ENCODE data around the gene LRP6. TPM values are rescaled to one million over a fixed set of nuclear protein-coding genes. Genes with fewer than 3 reads are reported as not detected.
"Not testable (repeated sequence)": the region's sequence is repeated elsewhere in the genome, so short reads cannot be mapped to it uniquely, and the experiment has no call there.

Gene LRP6
- total and polyA plus RNA-seq, 4 donors, result 9.4 to 125 (median 26.8) TPM

DNA sequence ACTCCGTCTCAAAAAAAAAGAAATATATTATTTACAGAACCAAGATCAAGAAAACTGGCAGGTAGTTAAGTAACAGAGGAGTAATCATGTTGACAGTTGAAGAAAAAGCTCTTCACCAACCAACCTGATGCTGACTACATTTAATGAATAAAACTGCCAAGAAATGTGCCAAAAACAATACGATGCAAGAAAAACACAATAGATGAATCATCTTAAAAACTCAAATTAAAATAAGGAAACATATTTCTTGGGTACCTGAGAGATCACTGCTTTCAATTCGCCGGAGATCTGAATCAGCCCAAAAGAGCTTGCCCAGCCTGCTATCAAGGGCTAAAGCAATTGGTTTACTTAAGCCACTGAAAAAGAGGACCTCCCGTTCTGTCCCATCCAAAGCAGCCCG lies 119.7 kb downstream of the LRP6 start:
- H3K9me3 ChIP-seq (ENCODE audit: control insufficient read depth in 4 of 4, insufficient read depth in 3 of 4, low read length in 3 of 4), result no peaks in the 10 kb centered on the region
- no peak overlapping the region for H3K9ac ChIP-seq (ENCODE audit: insufficient read depth in 1 of 2, low read length in 2 of 2)
- 94 to 95% methylated on average over 6 of the region's 6 CpGs for WGBS, 2 donors
- no peak overlapping the region for H3K4me3 ChIP-seq
- H3K36me3 ChIP-seq (ENCODE audit: control insufficient read depth in 4 of 4, insufficient read depth in 4 of 4, low read length in 4 of 4), result peaks cover 5 to 34% (median 20%) of the 10 kb centered on the region in 4 donors
- ATAC-seq (ENCODE audit: insufficient read depth, low FRiP score) (no peak), DNase-seq (no peak)
- H3K27me3 ChIP-seq (ENCODE audit: control insufficient read depth in 3 of 3, insufficient read depth in 3 of 3, low read length in 2 of 3), result no peaks in the 10 kb centered on the region
- TF ChIP-seq, protein P1, sequence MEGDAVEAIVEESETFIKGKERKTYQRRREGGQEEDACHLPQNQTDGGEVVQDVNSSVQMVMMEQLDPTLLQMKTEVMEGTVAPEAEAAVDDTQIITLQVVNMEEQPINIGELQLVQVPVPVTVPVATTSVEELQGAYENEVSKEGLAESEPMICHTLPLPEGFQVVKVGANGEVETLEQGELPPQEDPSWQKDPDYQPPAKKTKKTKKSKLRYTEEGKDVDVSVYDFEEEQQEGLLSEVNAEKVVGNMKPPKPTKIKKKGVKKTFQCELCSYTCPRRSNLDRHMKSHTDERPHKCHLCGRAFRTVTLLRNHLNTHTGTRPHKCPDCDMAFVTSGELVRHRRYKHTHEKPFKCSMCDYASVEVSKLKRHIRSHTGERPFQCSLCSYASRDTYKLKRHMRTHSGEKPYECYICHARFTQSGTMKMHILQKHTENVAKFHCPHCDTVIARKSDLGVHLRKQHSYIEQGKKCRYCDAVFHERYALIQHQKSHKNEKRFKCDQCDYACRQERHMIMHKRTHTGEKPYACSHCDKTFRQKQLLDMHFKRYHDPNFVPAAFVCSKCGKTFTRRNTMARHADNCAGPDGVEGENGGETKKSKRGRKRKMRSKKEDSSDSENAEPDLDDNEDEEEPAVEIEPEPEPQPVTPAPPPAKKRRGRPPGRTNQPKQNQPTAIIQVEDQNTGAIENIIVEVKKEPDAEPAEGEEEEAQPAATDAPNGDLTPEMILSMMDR (IDR thresholded peaks at IDR 0.05; ENCODE audit: control extremely low read depth, extremely low read depth), result no peak
- no peak overlapping the region for H3K27ac ChIP-seq (ENCODE audit: low read depth in 1 of 2, low read length in 1 of 2)
- no peaks in the 10 kb centered on the region for H3K4me1 ChIP-seq (ENCODE audit: control insufficient read depth in 5 of 5, insufficient read depth in 5 of 5, low read length in 5 of 5)

DNA sequence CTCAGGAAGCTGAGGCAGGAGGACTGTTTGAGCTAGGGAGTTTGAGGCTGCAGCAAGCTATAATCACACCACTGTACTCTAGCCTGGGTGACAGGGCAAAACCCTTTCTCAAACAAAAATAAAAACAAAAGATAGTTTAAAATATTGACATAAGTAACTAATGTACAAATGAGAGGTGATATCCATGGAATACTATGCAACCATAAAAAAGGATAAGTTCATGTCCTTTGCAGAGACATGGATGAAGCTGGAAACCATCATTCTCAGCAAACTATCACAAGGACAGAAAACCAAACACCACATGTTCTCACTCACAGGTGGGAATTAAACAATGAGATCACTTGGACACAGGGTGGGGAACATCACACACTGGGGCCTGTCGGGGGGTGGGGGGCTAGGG lies 122.3 kb downstream of the LRP6 start:
- not testable (repeated sequence) for ATAC-seq (ENCODE audit: insufficient read depth, low FRiP score); H3K4me1 ChIP-seq (ENCODE audit: control insufficient read depth in 5 of 5, insufficient read depth in 5 of 5, low read length in 5 of 5); H3K9ac ChIP-seq (ENCODE audit: insufficient read depth in 1 of 2, low read length in 2 of 2); H3K9me3 ChIP-seq (ENCODE audit: control insufficient read depth in 4 of 4, insufficient read depth in 3 of 4, low read length in 3 of 4); H3K4me3 ChIP-seq; H3K27me3 ChIP-seq (ENCODE audit: control insufficient read depth in 3 of 3, insufficient read depth in 3 of 3, low read length in 2 of 3); H3K27ac ChIP-seq (ENCODE audit: low read depth in 1 of 2, low read length in 1 of 2); DNase-seq
- 58 to 75% methylated on average over 1 of the region's 1 CpG for WGBS, 2 donors
- peaks cover 7 to 28% (median 14%) of the 10 kb centered on the region in 4 donors for H3K36me3 ChIP-seq (ENCODE audit: control insufficient read depth in 4 of 4, insufficient read depth in 4 of 4, low read length in 4 of 4)

DNA sequence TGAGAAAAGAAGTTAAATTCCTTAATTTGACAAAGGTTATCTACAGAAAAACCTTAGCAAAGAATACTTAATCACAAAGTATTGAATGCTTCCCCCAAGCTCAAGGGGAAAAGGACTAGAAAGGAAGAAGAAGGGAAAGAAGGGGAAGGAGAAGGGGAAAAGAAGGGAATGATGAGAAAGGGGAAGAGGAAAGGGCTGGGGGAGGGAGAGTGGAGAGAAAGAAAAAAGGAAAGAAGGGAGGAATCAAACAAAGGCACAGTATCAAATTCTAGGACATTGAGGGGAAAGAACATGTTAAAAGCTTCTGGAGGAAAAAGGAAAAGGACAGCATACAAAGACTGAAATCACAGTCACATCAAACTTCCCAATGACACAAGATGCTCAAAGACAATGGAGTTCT lies 125.8 kb downstream of the LRP6 start:
- no peak for ATAC-seq (ENCODE audit: insufficient read depth, low FRiP score)
- no peak overlapping the region for H3K4me3 ChIP-seq
- no peak for DNase-seq
- no peak overlapping the region for H3K9ac ChIP-seq (ENCODE audit: insufficient read depth in 1 of 2, low read length in 2 of 2)
- H3K4me1 ChIP-seq (ENCODE audit: control insufficient read depth in 5 of 5, insufficient read depth in 5 of 5, low read length in 5 of 5), result no peaks in the 10 kb centered on the region
- peaks cover 3 to 11% (median 5%) of the 10 kb centered on the region in 4 donors for H3K36me3 ChIP-seq (ENCODE audit: control insufficient read depth in 4 of 4, insufficient read depth in 4 of 4, low read length in 4 of 4)
- H3K27me3 ChIP-seq (ENCODE audit: control insufficient read depth in 3 of 3, insufficient read depth in 3 of 3, low read length in 2 of 3), result no peaks in the 10 kb centered on the region
- no peak overlapping the region for H3K27ac ChIP-seq (ENCODE audit: low read depth in 1 of 2, low read length in 1 of 2)
- TF ChIP-seq, protein P1 (IDR thresholded peaks at IDR 0.05; ENCODE audit: control extremely low read depth, extremely low read depth), result no peak
- H3K9me3 ChIP-seq (ENCODE audit: control insufficient read depth in 4 of 4, insufficient read depth in 3 of 4, low read length in 3 of 4), result no peaks in the 10 kb centered on the region

DNA sequence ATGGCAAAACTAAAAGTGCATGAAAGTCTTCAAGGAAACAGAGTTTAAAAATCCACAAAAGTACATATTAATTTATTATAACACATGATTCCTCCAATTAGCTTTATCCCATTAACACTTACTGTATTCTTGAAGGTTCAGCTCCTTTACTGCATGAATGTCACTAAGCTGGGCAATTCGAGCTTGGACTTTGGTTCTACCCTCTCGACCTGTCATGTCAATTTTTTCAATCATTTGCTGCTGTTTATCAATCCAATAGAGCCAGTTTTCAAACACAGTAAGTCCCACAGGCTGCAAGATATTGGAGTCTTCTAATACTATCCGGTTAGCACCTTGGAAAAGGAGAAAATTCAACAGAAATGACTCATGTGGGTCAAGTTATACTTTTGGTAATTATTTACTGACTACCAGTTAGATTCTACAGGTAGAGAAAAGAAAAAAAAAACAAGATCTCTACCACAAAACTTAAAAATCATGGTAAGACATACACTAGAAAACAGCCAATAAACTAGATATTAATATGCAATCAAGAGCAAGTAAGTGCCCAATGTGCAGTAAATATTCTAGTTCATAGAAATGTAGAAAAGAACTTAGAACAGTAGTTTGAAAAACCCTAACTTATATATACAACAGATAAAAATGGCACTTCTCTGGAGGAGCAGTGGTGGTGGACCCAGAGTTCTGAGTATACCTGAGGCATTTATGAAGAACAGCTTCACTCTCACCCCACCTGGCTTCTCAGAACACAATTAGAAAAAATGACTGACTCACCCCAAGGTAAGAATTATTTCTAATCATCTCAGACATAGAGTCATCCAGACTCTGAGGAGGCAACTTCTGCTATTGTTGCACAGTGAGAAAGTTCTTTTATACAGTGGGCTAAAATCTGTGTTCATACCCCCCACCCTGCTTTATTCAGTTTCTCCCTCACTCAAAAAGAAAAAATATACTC lies 128.4 kb downstream of the LRP6 start:
- no peaks in the 10 kb centered on the region for H3K9me3 ChIP-seq (ENCODE audit: control insufficient read depth in 4 of 4, insufficient read depth in 3 of 4, low read length in 3 of 4)
- no peak overlapping the region for H3K9ac ChIP-seq (ENCODE audit: insufficient read depth in 1 of 2, low read length in 2 of 2)
- H3K27ac ChIP-seq (ENCODE audit: low read depth in 1 of 2, low read length in 1 of 2), result no peak overlapping the region
- no peaks in the 10 kb centered on the region for H3K27me3 ChIP-seq (ENCODE audit: control insufficient read depth in 3 of 3, insufficient read depth in 3 of 3, low read length in 2 of 3)
- peaks cover 3 to 14% (median 6%) of the 10 kb centered on the region in 4 donors for H3K36me3 ChIP-seq (ENCODE audit: control insufficient read depth in 4 of 4, insufficient read depth in 4 of 4, low read length in 4 of 4)
- 91 to 94% methylated on average over 3 of the region's 3 CpGs for WGBS, 2 donors
- H3K4me1 ChIP-seq (ENCODE audit: control insufficient read depth in 5 of 5, insufficient read depth in 5 of 5, low read length in 5 of 5), result no peaks in the 10 kb centered on the region
- TF ChIP-seq, protein P1 (IDR thresholded peaks at IDR 0.05; ENCODE audit: control extremely low read depth, extremely low read depth), result no peak
- ATAC-seq (ENCODE audit: insufficient read depth, low FRiP score) (no peak), DNase-seq (no peak)
- no peak overlapping the region for H3K4me3 ChIP-seq

Measured in lung (tissue), 12 donors.